GM21576 (cell line): ENCODE data around the gene OSER1.
"Not testable (repeated sequence)": the region's sequence is repeated elsewhere in the genome, so short reads cannot be mapped to it uniquely, and the experiment has no call there.

Experiments
- ATAC-seq: cut with Tn5 transposase; IDR thresholded peaks from one replicate; pipeline ENCODE4 v1.9.1; 2021; ENCODE audit warnings: mild to moderate bottlenecking, moderate library complexity; ENCODE audit not compliant: unreplicated experiment

OSER1 gene

GRCh38 chr20:44204156-44204831 lies 6.3 kb downstream of the OSER1 start:
- ATAC-seq, result no peak

- ATAC-seq, result no peak
Measured at GRCh38 chr20:44203161-44203560, 7.4 kb downstream of the OSER1 start.

GRCh38 chr20:44200983-44201382 lies 9.6 kb downstream of the OSER1 start:
- no peak for ATAC-seq

GRCh38 chr20:44200371-44200770 lies 10.2 kb downstream of the OSER1 start:
- no peak for ATAC-seq

- ATAC-seq, result no peak
Measured at GRCh38 chr20:44199877-44200276, 10.7 kb downstream of the OSER1 start.

- no peak for ATAC-seq
Measured at GRCh38 chr20:44198872-44199271, 11.7 kb downstream of the OSER1 start.

- ATAC-seq, result no peak
Measured at GRCh38 chr20:44196271-44196670, 14.3 kb downstream of the OSER1 start.

- ATAC-seq, result no peak
Measured at GRCh38 chr20:44195605-44196004, 15.0 kb downstream of the OSER1 start.

- ATAC-seq, result no peak
Measured at GRCh38 chr20:44193801-44194200, 16.8 kb downstream of the OSER1 start.

GRCh38 chr20:44191640-44192039 lies 18.9 kb downstream of the OSER1 start:
- not testable (repeated sequence) for ATAC-seq

- ATAC-seq, result not testable (repeated sequence)
Measured at GRCh38 chr20:44190197-44190852, 20.2 kb downstream of the OSER1 start.

GRCh38 chr20:44188752-44189151 lies 21.8 kb downstream of the OSER1 start:
- ATAC-seq, result no peak

GRCh38 chr20:44187772-44188709 lies 22.5 kb downstream of the OSER1 start:
- no peak for ATAC-seq

- ATAC-seq, result no peak
Measured at GRCh38 chr20:44187054-44187771, 23.4 kb downstream of the OSER1 start, which contains the start of gene JPH2. Gene JPH2 (minus strand): TSS chr20:44187188. CDS start chr20:44186705, 483 bp downstream.

- no peak for ATAC-seq
Measured at GRCh38 chr20:44186674-44187053, 23.9 kb downstream of the OSER1 start.

- ATAC-seq, result no peak
Measured at GRCh38 chr20:44186201-44186600, 24.4 kb downstream of the OSER1 start.

- ATAC-seq, result no peak
Measured at GRCh38 chr20:44185574-44185973, 25.0 kb downstream of the OSER1 start.

- ATAC-seq, result no peak
Measured at GRCh38 chr20:44183282-44183681, 27.3 kb downstream of the OSER1 start.

- ATAC-seq, result no peak
Measured at GRCh38 chr20:44182863-44183262, 27.7 kb downstream of the OSER1 start.

GRCh38 chr20:44182135-44182765 lies 28.3 kb downstream of the OSER1 start:
- no peak for ATAC-seq
